ENCODE measurements around the gene PAFAH1B2.

PAFAH1B2 gene

DNA sequence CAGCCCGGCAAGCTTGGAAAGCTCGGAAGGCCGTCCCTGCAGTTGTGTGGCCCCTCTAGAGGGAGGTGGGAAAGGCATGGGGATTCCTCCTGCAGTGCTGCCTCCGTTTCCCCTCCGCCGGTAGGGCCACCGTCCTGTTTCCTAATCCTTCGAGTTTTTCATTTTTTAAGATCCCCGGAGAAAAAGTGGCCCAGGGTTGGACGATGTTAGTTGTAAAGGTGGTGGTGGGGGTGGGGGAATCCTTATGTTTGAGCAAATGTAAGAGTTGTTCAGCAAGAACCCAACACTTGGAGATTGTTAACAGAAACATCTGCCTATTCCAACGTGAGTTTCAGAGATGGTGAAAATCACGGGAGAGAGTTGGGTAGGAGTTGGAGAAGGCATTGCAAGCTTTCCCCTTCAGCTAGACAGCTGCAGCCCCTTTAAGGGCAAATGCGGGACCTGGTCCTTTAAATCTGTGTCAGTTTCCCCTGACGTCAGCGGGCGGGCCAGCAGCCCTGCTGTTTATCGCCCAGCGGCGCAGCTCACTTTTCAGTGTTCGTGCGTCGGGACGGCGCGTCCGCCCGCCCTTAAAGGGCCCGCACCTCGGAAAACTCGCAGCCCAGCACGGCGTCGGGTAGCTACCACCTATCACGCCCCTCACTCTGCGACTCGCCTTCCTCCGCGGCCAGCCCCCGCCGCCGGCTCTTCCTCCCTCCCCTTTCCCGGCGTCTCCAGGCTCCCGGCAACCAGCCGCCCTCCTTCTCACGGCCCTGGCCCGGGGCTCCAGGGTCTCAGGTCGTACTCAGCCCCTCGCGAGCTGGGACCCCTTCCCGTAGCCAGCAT, 34.3 kb downstream of the PAFAH1B2 start, which contains the start of gene SIDT2:
TSS of gene SIDT2 (plus strand) at position 534 of the 825 bp plus-strand sequence. CDS start 521 bp downstream, outside the sequence.
- peak; percentile 93 for DNase-seq (ENCODE audit: low spot score)
- in situ Hi-C loops (cut with MboI; ENCODE audit: low sequenced_read_pairs, unreplicated experiment): no loop called here

DNA sequence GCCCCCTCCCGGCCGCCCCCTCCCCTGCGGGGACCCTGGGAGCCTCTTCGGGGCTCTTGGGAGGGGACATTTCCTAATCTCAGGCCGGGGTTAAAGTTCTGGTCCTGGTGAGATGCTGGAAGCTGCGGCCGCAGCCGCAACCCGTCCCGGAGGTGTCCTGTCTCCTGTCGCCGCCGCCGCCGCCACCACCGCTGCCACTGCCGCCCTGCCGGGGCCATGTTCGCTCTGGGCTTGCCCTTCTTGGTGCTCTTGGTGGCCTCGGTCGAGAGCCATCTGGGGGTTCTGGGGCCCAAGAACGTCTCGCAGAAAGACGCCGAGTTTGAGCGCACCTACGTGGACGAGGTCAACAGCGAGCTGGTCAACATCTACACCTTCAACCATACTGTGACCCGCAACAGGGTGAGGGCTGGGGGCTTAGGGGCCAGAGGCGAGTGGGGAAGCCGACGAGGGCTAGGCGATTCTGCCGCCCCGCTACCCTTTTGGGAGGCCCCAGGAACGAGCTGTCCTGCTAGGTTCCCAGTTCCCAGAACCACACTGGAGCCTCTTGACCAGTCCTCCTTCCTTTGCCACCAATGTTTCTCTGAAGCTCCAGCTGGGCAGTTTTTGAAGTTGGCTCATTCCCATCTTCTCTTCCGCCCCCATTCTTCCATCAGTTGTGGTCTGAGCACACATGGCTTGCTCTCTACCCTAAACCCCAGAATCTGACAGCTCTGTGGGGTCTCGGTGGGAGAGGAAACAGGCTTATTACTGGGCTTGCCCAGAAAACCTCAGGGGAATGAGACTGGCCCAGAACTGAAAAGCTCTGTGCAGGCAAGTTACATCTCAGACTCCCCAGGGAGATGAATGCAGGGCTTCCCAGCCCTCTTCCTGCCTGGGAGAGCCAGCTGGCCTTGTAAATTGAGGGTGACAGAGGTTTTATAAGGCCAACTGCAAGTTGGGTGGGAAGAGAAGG, 35.2 kb downstream of the PAFAH1B2 start:
- in situ Hi-C loops (cut with MboI; ENCODE audit: low sequenced_read_pairs, unreplicated experiment): no loop called here
- TF ChIP-seq, protein P1, sequence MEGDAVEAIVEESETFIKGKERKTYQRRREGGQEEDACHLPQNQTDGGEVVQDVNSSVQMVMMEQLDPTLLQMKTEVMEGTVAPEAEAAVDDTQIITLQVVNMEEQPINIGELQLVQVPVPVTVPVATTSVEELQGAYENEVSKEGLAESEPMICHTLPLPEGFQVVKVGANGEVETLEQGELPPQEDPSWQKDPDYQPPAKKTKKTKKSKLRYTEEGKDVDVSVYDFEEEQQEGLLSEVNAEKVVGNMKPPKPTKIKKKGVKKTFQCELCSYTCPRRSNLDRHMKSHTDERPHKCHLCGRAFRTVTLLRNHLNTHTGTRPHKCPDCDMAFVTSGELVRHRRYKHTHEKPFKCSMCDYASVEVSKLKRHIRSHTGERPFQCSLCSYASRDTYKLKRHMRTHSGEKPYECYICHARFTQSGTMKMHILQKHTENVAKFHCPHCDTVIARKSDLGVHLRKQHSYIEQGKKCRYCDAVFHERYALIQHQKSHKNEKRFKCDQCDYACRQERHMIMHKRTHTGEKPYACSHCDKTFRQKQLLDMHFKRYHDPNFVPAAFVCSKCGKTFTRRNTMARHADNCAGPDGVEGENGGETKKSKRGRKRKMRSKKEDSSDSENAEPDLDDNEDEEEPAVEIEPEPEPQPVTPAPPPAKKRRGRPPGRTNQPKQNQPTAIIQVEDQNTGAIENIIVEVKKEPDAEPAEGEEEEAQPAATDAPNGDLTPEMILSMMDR (IDR thresholded peaks at IDR 0.05; ENCODE audit: borderline replicate concordance, control extremely low read depth, extremely low read depth, insufficient read depth, missing control alignments): no peak
- DNase-seq (ENCODE audit: low spot score): peak; percentile 65

More for the DNA sequence above, 34.3 kb downstream of the PAFAH1B2 start, which contains the start of gene SIDT2:
- TF ChIP-seq, protein P1 (IDR thresholded peaks at IDR 0.05; ENCODE audit: borderline replicate concordance, control extremely low read depth, extremely low read depth, insufficient read depth, missing control alignments): no peak

DNA sequence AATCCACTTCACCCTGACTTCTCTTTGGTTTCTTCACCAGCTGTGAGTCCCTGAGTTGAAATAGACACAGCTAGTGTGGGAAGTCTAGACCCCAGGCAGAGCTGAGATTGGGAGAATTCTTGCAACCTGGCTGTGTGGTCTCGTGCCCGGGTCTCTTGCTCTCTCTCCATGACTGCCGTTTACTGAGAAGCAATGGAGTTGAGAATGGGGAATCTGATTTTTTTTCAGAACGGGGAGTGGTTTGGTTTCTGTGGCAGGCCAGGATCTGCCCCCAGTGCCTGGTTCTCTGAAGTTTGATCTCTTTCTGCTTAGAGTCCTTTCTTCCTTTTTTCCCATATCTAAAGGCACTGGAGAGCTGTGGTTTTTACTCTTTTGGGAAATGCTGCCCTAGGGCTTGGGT, 35.9 kb downstream of the PAFAH1B2 start:
- TF ChIP-seq, protein P1 (IDR thresholded peaks at IDR 0.05; ENCODE audit: borderline replicate concordance, control extremely low read depth, extremely low read depth, insufficient read depth, missing control alignments): no peak
- peak; percentile 44 for DNase-seq (ENCODE audit: low spot score)
- in situ Hi-C loops (cut with MboI; ENCODE audit: low sequenced_read_pairs, unreplicated experiment): loop anchor here (5.0 kb wide), 1 partner anchor 47 kb away; no protein-coding TSS in a partner anchor

DNA sequence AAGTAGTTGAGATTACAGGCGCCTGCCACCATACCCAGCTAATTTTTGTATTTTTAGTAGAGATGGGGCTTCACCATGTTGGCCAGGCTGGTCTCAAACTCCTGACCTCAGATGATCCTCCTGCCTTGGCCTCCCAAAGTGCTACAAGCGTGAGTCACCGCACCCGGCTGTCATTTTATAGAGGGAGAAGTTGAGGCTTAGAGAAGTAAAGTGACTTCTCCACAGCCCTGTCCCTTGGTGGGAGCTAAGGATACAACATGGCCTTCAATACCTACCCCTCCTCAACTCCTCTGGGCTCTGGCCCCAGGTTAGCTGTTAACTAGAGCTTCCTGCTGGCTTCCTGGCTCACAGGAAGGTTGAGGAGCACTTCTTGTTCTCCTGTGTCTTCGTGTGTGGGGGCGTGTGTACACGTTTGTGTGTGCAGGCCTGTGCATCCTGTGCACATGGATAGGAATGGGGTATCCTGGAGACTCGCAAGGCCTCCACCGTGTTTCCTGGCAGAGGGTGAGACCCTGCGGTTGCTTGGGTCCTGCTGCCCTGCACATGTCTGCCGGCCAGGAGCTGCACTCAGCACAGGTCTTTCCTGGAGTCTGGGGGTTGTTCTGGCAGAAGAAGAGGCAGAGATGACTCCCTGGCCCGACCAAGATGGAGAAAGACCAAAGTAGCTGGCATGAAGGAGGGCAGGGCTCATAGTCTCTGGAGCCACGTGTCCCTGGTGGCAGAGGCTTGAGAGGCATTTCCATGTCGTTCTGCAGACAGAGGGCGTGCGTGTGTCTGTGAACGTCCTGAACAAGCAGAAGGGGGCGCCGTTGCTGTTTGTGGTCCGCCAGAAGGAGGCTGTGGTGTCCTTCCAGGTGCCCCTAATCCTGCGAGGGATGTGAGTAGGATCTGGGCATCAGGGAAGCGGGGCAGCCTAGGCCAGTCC, 36.8 kb downstream of the PAFAH1B2 start:
- in situ Hi-C loops (cut with MboI; ENCODE audit: low sequenced_read_pairs, unreplicated experiment): loop anchor here (5.0 kb wide), 1 partner anchor 46 kb away; no protein-coding TSS in a partner anchor
- TF ChIP-seq, protein P1 (IDR thresholded peaks at IDR 0.05; ENCODE audit: borderline replicate concordance, control extremely low read depth, extremely low read depth, insufficient read depth, missing control alignments): peak; percentile 95
- DNase-seq (ENCODE audit: low spot score): peak; percentile 87

DNA sequence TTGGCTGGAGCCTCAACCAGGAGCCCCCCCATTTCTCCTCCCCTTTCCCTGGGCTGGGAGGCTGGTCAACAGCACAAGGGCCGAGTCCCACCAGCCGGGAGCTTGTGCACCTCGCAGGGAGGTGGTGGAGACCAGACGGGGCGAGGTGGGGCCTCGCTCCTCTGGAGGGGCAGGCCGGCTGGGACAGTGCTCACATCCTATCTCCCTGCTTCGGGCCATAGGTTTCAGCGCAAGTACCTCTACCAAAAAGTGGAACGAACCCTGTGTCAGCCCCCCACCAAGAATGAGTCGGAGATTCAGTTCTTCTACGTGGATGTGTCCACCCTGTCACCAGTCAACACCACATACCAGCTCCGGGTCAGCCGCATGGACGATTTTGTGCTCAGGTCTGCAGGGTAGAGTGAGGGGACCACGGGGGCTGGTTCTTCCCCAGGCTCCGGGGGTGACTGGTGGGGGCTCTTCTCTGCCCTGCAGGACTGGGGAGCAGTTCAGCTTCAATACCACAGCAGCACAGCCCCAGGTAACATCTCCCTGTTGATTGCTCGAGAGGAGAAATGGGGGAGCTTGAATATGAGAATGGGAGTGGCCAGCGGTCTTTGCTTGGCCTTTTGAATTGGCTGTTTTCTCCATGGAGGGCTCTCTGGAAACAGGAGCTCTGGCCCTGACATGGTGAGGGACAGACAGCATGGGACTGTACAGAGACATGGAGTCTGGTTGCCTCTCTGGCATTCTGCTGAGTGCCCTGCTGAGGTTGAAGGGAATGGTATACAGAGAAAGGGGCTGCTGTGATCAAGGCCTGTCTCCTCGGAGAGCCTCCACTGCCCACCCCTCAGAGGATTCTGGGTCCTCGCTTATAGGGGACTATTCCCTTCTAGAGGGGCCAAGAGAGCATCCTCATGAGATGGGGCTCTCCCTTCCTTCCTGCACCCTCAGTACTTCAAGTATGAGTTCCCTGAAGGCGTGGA, 37.8 kb downstream of the PAFAH1B2 start:
- in situ Hi-C loops (cut with MboI; ENCODE audit: low sequenced_read_pairs, unreplicated experiment): loop anchor here (5.0 kb wide), 1 partner anchor 45 kb away; no protein-coding TSS in a partner anchor
- TF ChIP-seq, protein P1 (IDR thresholded peaks at IDR 0.05; ENCODE audit: borderline replicate concordance, control extremely low read depth, extremely low read depth, insufficient read depth, missing control alignments): no peak
- no peak for DNase-seq (ENCODE audit: low spot score)
